HUDEP-2 (cell line): Measurements from ENCODE around the gene SH2D3A.

Experiments used
- DNase-seq, 76 experiments: peaks; one replicate each; lab custom pipeline; 2025; ENCODE audit not compliant: unreplicated experiment in 76 of 76; lab: John Stamatoyannopoulos, UW

SH2D3A gene

GRCh38 chr19:6723738-6724137 lies 43.5 kb downstream of the SH2D3A start:
- DNase-seq = no peak

- DNase-seq = no peak
These were observed 44.1 kb downstream of the SH2D3A start for GRCh38 chr19:6723108-6723618.

GRCh38 chr19:6721773-6722172 lies 45.5 kb downstream of the SH2D3A start:
- no peak for DNase-seq

- DNase-seq = no peak
These were observed 46.1 kb downstream of the SH2D3A start for GRCh38 chr19:6721138-6721474.

GRCh38 chr19:6720369-6721137 lies 46.7 kb downstream of the SH2D3A start, which contains the start of gene C3:
C3 (minus strand) TSS chr19:6720650; CDS start chr19:6720589, 61 bp downstream.
- no peak for DNase-seq

- DNase-seq = no peak
These were observed 47.3 kb downstream of the SH2D3A start for GRCh38 chr19:6719992-6720368.

- no peak for DNase-seq
These were observed 47.7 kb downstream of the SH2D3A start for GRCh38 chr19:6719540-6719861.

- peak in 43 of 76 experiments; percentile 11 to 71 (median 41) for DNase-seq
These were observed 48.3 kb downstream of the SH2D3A start for GRCh38 chr19:6718741-6719539.

- DNase-seq = no peak
These were observed 49.0 kb downstream of the SH2D3A start for GRCh38 chr19:6718111-6718740.

- DNase-seq = no peak
These were observed 49.7 kb downstream of the SH2D3A start for GRCh38 chr19:6717441-6717971.

- DNase-seq = no peak
These were observed 50.2 kb downstream of the SH2D3A start for GRCh38 chr19:6717036-6717435.

GRCh38 chr19:6716610-6716970 lies 50.6 kb downstream of the SH2D3A start:
- DNase-seq = no peak

GRCh38 chr19:6714749-6715555 lies 52.3 kb downstream of the SH2D3A start:
- DNase-seq = no peak

GRCh38 chr19:6713773-6714692 lies 53.2 kb downstream of the SH2D3A start:
- DNase-seq = no peak

- DNase-seq = no peak
These were observed 54.3 kb downstream of the SH2D3A start for GRCh38 chr19:6712692-6713670.

- DNase-seq = no peak
These were observed 55.0 kb downstream of the SH2D3A start for GRCh38 chr19:6712231-6712630.

GRCh38 chr19:6711605-6712004 lies 55.6 kb downstream of the SH2D3A start:
- DNase-seq = no peak

GRCh38 chr19:6711078-6711361 lies 56.2 kb downstream of the SH2D3A start:
- no peak for DNase-seq
